NCI-H2227 (cell line): ENCODE measurements around the gene NOL9.
A peak's percentile ranks its signal among the peaks of the same experiment; 100 is the strongest.

ENCODE experiments used
- DNase-seq: peaks from one replicate; lab custom pipeline; 2025; ENCODE audit not compliant: unreplicated experiment; lab: John Stamatoyannopoulos, UW

Gene NOL9

GRCh38 chr1:6491081-6491449, 63.2 kb downstream of the NOL9 start:
- no peak for DNase-seq

- DNase-seq: peak; percentile 79
Measured at GRCh38 chr1:6490181-6491080, 63.9 kb downstream of the NOL9 start.

- DNase-seq: peak; percentile 86
Measured at GRCh38 chr1:6489799-6490180, 64.5 kb downstream of the NOL9 start.

GRCh38 chr1:6489383-6489765, 64.9 kb downstream of the NOL9 start:
- no peak for DNase-seq

GRCh38 chr1:6488602-6489382, 65.5 kb downstream of the NOL9 start:
- no peak for DNase-seq

GRCh38 chr1:6487804-6488484, 66.4 kb downstream of the NOL9 start:
- no peak for DNase-seq

GRCh38 chr1:6486433-6487011, 67.8 kb downstream of the NOL9 start:
- DNase-seq: peak; percentile 92

GRCh38 chr1:6485168-6486101, 68.9 kb downstream of the NOL9 start:
- peak; percentile 27 for DNase-seq

GRCh38 chr1:6484826-6485167, 69.5 kb downstream of the NOL9 start:
- DNase-seq: no peak

- no peak for DNase-seq
Measured at GRCh38 chr1:6483761-6484117, 70.6 kb downstream of the NOL9 start.

GRCh38 chr1:6483017-6483760, 71.1 kb downstream of the NOL9 start:
- no peak for DNase-seq

- no peak for DNase-seq
Measured at GRCh38 chr1:6481820-6482219, 72.5 kb downstream of the NOL9 start.

GRCh38 chr1:6477039-6477820, 77.1 kb downstream of the NOL9 start:
- DNase-seq: no peak

- no peak for DNase-seq
Measured at GRCh38 chr1:6476483-6476882, 77.8 kb downstream of the NOL9 start.

GRCh38 chr1:6475381-6476133, 78.8 kb downstream of the NOL9 start:
- peak; percentile 58 for DNase-seq

- no peak for DNase-seq
Measured at GRCh38 chr1:6474815-6475282, 79.5 kb downstream of the NOL9 start.

- no peak for DNase-seq
Measured at GRCh38 chr1:6473974-6474814, 80.1 kb downstream of the NOL9 start.
